Right lung (tissue), 5 donors: ENCODE data around the gene C20orf141. TPM values are rescaled to one million over a fixed set of nuclear protein-coding genes. Genes with fewer than 3 reads are reported as not detected.

ENCODE experiments used
- DNase-seq, 2 donors: peaks; one replicate each; pipeline ENCODE4 v3.0.0-alpha.2; 2013
- polyA plus RNA-seq, 5 donors: library from polyadenylated mRNA; unstranded; fragments of 120-200 nt; gene quantifications; one replicate each; pipeline versions ENCODE4 v1.2.1 to v1.2.3, GENCODE V29; 2013; ENCODE audit warnings: inconsistent platforms in 1 of 5, low replicate concordance in 1 of 5; ENCODE audit not compliant: insufficient read length in 5 of 5, insufficient read depth in 1 of 5

Gene C20orf141
- polyA plus RNA-seq, 5 donors: not detected

GRCh38 chr20:2846698-2847097, 31.9 kb downstream of the C20orf141 start:
- no peak for DNase-seq

DNA sequence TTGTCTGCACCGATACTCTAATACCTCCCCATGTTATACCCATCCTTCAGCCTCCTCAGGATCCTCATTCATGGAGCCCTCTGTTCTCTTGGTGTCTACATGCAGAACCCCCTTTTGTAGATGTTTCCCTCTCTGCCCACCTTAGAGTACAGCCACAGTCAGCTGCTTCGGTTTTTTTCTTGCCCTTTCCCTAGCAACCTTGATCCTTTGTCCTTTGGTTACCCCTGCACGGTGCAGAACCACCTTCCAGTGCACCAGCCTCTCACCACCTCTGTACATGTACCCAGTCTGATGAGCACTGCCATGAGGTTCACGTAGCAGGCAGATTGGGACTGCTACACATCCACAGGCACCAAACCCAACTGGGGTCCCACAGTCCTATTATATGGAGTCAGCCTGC, 33.0 kb downstream of the C20orf141 start:
- no peak for DNase-seq

GRCh38 chr20:2849529-2849928, 34.7 kb downstream of the C20orf141 start:
- DNase-seq: no peak

DNA sequence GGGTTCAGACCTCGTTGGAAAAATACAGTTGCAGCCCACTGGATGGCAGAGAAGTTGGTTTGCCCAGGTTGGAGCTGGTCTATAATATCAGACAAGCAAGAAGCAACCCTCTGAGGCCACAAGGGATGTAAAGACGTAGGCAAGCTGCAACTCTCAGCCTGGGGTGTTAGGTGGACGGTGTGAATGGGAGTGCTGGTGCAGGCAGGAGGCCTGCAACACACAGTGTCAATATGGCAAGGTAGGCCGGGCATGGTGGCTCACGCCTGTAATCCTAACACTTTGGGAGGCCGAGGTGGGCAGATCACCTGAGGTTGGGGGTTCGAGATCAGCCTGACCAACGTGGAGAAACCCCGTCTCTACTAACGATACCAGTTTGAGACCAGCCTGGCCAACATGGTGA, 36.3 kb downstream of the C20orf141 start:
- DNase-seq: no peak

DNA sequence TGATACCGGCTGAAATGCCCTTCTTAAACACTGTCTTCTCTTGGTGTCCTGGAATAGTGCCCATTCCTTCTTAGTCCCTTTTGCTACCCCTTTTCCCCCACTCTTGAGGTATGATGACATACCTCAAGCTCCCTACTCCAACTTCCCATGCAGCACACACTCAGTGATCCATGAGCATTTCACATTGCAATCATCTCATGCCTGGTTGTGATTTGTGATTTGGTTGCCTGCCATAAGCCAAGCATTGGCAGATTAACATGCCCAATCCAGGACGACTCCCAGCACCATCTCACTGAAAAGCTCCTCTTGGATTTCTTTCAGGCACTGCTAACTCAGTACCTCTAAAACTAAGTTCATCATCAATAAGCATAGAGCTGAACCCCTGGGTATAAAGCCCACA, 43.8 kb downstream of the C20orf141 start:
- DNase-seq: no peak

GRCh38 chr20:2859330-2860121, 44.7 kb downstream of the C20orf141 start:
- DNase-seq: no peak

DNA sequence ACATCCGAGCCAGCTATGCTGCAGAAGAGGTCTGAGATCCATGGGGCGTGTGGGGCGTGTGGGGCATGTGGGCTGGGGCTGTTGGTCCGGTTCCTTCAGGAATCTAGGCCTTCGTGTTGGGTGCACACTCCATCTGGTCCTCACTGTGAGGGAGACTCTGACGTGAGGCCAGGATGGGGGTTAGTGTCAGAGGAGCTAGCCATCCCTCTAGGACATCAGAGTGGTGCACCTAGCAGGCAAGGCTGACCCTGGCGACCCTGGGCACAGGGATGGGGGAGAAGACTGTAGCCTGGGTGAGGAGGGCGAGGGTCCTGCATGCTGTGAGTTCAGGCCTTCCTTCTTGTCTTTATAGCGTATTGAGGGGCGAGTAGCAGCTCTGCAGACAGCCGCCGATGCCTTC, 49.8 kb downstream of the C20orf141 start:
- no peak for DNase-seq

- no peak for DNase-seq
These were observed 50.3 kb downstream of the C20orf141 start for GRCh38 chr20:2865101-2865500.

Other genes starting within 250 kb of the C20orf141 start
- gene NOP56, start 162.4 kb upstream of the C20orf141 start, polyA plus RNA-seq: 100 to 1,000 TPM; 202 to 234 (median 211) TPM
- gene IDH3B, start 150.8 kb upstream of the C20orf141 start, polyA plus RNA-seq: 100 to 1,000 TPM; 103 to 131 (median 118) TPM
- gene EBF4, start 122.2 kb upstream of the C20orf141 start, polyA plus RNA-seq: 10 to 100 TPM; 32.9 to 49.6 (median 42.2) TPM
- 10 to 100 TPM; 69.4 to 86.4 (median 74.6) TPM for gene CPXM1, start 14.4 kb upstream of the C20orf141 start, polyA plus RNA-seq
- gene TMEM239, start 1.4 kb downstream of the C20orf141 start, polyA plus RNA-seq: under 1 TPM in 4 of 5 donors, not detected in 1; 0.03 to 0.06 (median 0.04) TPM
- gene PCED1A, start 25.7 kb downstream of the C20orf141 start, polyA plus RNA-seq: 10 to 100 TPM; 41.5 to 68.8 (median 61.8) TPM
- 10 to 100 TPM; 30.5 to 40.2 (median 35.7) TPM for gene VPS16, start 25.8 kb downstream of the C20orf141 start, polyA plus RNA-seq
- 10 to 100 TPM; 74.5 to 98.7 (median 92.2) TPM for gene PTPRA, start 58.5 kb downstream of the C20orf141 start, polyA plus RNA-seq
- under 1 TPM; 0.31 to 0.63 (median 0.50) TPM for gene GNRH2, start 228.6 kb downstream of the C20orf141 start, polyA plus RNA-seq
- gene MRPS26, start 231.1 kb downstream of the C20orf141 start, polyA plus RNA-seq: 10 to 100 TPM; 34.1 to 70.1 (median 46.3) TPM